Measurements from ENCODE around the gene KCNJ2.

KCNJ2 gene

GRCh38 chr17:70185285-70185684 is 16.0 kb downstream of the KCNJ2 start:
- Histone ChIP-seq H3K4me3 (ENCODE audit: low read depth in 1 of 2, low read length in 2 of 2) (no peak overlapping the region), H3K4me2 (ENCODE audit: insufficient read depth, low read length) (no peak overlapping the region), H3K9ac (ENCODE audit: low read depth, low read length) (no peak overlapping the region), H3K4me1 (ENCODE audit: insufficient read depth, low read length) (no peaks in the 10 kb centered on the region), H3K79me2 (ENCODE audit: insufficient read depth, low read length) (no peaks in the 10 kb centered on the region), H3K27me3 (ENCODE audit: insufficient read depth, low read length, poor library complexity) (no peaks in the 10 kb centered on the region), H4K20me1 (ENCODE audit: insufficient read depth, low read length) (no peaks in the 10 kb centered on the region), H2AFZ (ENCODE audit: low read depth, low read length) (no peak overlapping the region), H3K9me3 (ENCODE audit: insufficient read depth, low read length, severe bottlenecking) (no peaks in the 10 kb centered on the region), H3K27ac (ENCODE audit: low read length) (no peak overlapping the region), H3K36me3 (ENCODE audit: insufficient read depth, low read length) (no peaks in the 10 kb centered on the region)
- TF ChIP-seq EZH2 (IDR thresholded peaks at IDR 0.05; ENCODE audit: borderline replicate concordance, low read depth, low read length, severe bottlenecking) (no peak), CTCF (IDR thresholded peaks at IDR 0.05; ENCODE audit: borderline replicate concordance, extremely low read depth, low read length, poor library complexity, severe bottlenecking) (no peak)
- no peak for ATAC-seq (ENCODE audit: insufficient read depth, low read depth)
- DNase-seq = no peak

- H3K9me3 ChIP-seq (ENCODE audit: insufficient read depth, low read length, severe bottlenecking) = no peaks in the 10 kb centered on the region
- H3K36me3 ChIP-seq (ENCODE audit: insufficient read depth, low read length) = no peaks in the 10 kb centered on the region
- DNase-seq (no peak), ATAC-seq (ENCODE audit: insufficient read depth, low read depth) (no peak)
- H3K4me3 ChIP-seq (ENCODE audit: low read depth in 1 of 2, low read length in 2 of 2) = no peak overlapping the region
- H3K27me3 ChIP-seq (ENCODE audit: insufficient read depth, low read length, poor library complexity) = no peaks in the 10 kb centered on the region
- H2AFZ ChIP-seq (ENCODE audit: low read depth, low read length) = no peak overlapping the region
- H4K20me1 ChIP-seq (ENCODE audit: insufficient read depth, low read length) = no peaks in the 10 kb centered on the region
- no peaks in the 10 kb centered on the region for H3K79me2 ChIP-seq (ENCODE audit: insufficient read depth, low read length)
- no peak overlapping the region for H3K4me2 ChIP-seq (ENCODE audit: insufficient read depth, low read length)
- H3K27ac ChIP-seq (ENCODE audit: low read length) = no peak overlapping the region
- H3K4me1 ChIP-seq (ENCODE audit: insufficient read depth, low read length) = no peaks in the 10 kb centered on the region
- H3K9ac ChIP-seq (ENCODE audit: low read depth, low read length) = no peak overlapping the region
- TF ChIP-seq CTCF (IDR thresholded peaks at IDR 0.05; ENCODE audit: borderline replicate concordance, extremely low read depth, low read length, poor library complexity, severe bottlenecking) (no peak), EZH2 (IDR thresholded peaks at IDR 0.05; ENCODE audit: borderline replicate concordance, low read depth, low read length, severe bottlenecking) (no peak)
These were observed 18.1 kb downstream of the KCNJ2 start for GRCh38 chr17:70187383-70187782.

- Histone ChIP-seq H3K9me3 (ENCODE audit: insufficient read depth, low read length, severe bottlenecking) (no peaks in the 10 kb centered on the region), H4K20me1 (ENCODE audit: insufficient read depth, low read length) (no peaks in the 10 kb centered on the region), H3K27me3 (ENCODE audit: insufficient read depth, low read length, poor library complexity) (no peaks in the 10 kb centered on the region), H3K36me3 (ENCODE audit: insufficient read depth, low read length) (no peaks in the 10 kb centered on the region), H3K4me2 (ENCODE audit: insufficient read depth, low read length) (no peak overlapping the region), H3K4me1 (ENCODE audit: insufficient read depth, low read length) (no peaks in the 10 kb centered on the region), H3K79me2 (ENCODE audit: insufficient read depth, low read length) (no peaks in the 10 kb centered on the region), H2AFZ (ENCODE audit: low read depth, low read length) (no peak overlapping the region), H3K4me3 (ENCODE audit: low read depth in 1 of 2, low read length in 2 of 2) (no peak overlapping the region), H3K9ac (ENCODE audit: low read depth, low read length) (no peak overlapping the region), H3K27ac (ENCODE audit: low read length) (no peak overlapping the region)
- ATAC-seq (ENCODE audit: insufficient read depth, low read depth) (no peak), DNase-seq (no peak)
- no peak for TF ChIP-seq CTCF (IDR thresholded peaks at IDR 0.05; ENCODE audit: borderline replicate concordance, extremely low read depth, low read length, poor library complexity, severe bottlenecking)
- TF ChIP-seq EZH2 (IDR thresholded peaks at IDR 0.05; ENCODE audit: borderline replicate concordance, low read depth, low read length, severe bottlenecking) = no peak
These were observed 21.9 kb downstream of the KCNJ2 start for GRCh38 chr17:70190959-70191805.

All from DND-41 (cell line).